Measurements from ENCODE around the gene KIF2C. TPM values are rescaled to one million over a fixed set of nuclear protein-coding genes. Genes with fewer than 3 reads are reported as not detected.

KIF2C gene
- total and polyA plus RNA-seq, 9 of the 15 experiments (the other 6 are each of a cell fraction or from before 2014, with no cell fraction given): 84.9 to 226 (median 169) TPM

- no peak for TF ChIP-seq MECOM (CRISPR knock-in tag; IDR thresholded peaks at IDR 0.05)
- no peak for TF ChIP-seq ZNF436 (CRISPR knock-in tag; IDR thresholded peaks at IDR 0.05)
- TF ChIP-seq SMAD3 (CRISPR knock-in tag; conservative IDR thresholded peaks at IDR 0.05): peak; percentile 73; the same call in 1 of the 2 replicates
- peak; percentile 95 for TF ChIP-seq XRCC5 (IDR thresholded peaks at IDR 0.05; ENCODE audit: low read depth, low read length)
- no peak for TF ChIP-seq ZBTB49 (CRISPR knock-in tag; IDR thresholded peaks at IDR 0.05; ENCODE audit: borderline replicate concordance)
- TF ChIP-seq CTCFL (IDR thresholded peaks at IDR 0.05; ENCODE audit: borderline replicate concordance, insufficient read depth, low read depth, low read length, poor library complexity, severe bottlenecking): peak; percentile 69
- TF ChIP-seq ZNF511 (CRISPR knock-in tag; IDR thresholded peaks at IDR 0.05): peak; percentile 67; the same call in 1 of the 2 replicates
- peak in 1 of 2 experiments; percentile 81; a peak in 2 of 4 replicates for TF ChIP-seq UBTF (IDR thresholded peaks at IDR 0.05; ENCODE audit: borderline replicate concordance in 1 of 2, low read depth in 2 of 2, low read length in 2 of 2)
- TF ChIP-seq FOXA1 (IDR thresholded peaks at IDR 0.05; ENCODE audit: borderline replicate concordance): no peak
- TF ChIP-seq AFF1 (IDR thresholded peaks at IDR 0.05; ENCODE audit: low read depth in 1 of 2, partially characterized antibody in 2 of 2): peak; percentile 23 to 41
- no peak; the same call in 1 of the 2 replicates for TF ChIP-seq ZC3H8 (IDR thresholded peaks at IDR 0.05)
- no peak for TF ChIP-seq TGIF2 (CRISPR knock-in tag; IDR thresholded peaks at IDR 0.05)
- peak; percentile 92; the same call in 1 of the 2 replicates for TF ChIP-seq LCOR (CRISPR knock-in tag; IDR thresholded peaks at IDR 0.05)
- TF ChIP-seq ZC3H4 (CRISPR knock-in tag; IDR thresholded peaks at IDR 0.05; ENCODE audit: borderline replicate concordance): no peak
- peak; percentile 74; the same call in 1 of the 2 replicates for TF ChIP-seq BCOR (IDR thresholded peaks at IDR 0.05)
These were observed 60.3 kb downstream of the KIF2C start, which contains the start of gene PLK3 (continued) for GRCh38 chr1:44799770-44800584.

All from K562 (cell line).